HG02973 (cell line): ENCODE results near the gene SMYD1.

Experiments
- ATAC-seq: cut with Tn5 transposase; IDR thresholded peaks from one replicate; pipeline ENCODE4 v1.9.1; 2021; ENCODE audit warnings: moderate library complexity; ENCODE audit not compliant: unreplicated experiment

The SMYD1 gene

DNA sequence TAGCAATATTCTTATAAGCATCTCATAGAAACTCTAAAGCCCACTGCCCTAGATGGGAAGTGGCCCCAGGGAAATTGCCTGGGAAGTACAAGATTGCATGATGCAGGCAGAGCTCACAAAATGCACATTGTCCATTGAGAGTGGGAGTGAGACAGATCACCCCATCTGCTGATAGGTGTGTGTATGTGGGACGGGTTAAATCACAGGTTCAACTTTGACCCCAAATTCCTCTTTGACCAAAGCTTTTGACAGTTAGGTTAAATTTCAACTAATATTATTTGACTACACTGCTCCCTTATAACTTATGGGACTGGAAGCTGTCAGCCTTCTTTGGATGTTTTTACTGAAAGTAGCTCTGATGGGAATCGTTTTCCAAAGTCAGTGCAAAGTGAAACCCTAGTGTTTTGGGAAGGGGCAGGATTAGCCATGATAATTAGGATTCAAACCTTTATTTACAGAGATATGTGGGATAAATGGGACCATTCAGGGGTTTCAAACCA lies 71.6 kb downstream of the SMYD1 start:
- ATAC-seq = no peak

DNA sequence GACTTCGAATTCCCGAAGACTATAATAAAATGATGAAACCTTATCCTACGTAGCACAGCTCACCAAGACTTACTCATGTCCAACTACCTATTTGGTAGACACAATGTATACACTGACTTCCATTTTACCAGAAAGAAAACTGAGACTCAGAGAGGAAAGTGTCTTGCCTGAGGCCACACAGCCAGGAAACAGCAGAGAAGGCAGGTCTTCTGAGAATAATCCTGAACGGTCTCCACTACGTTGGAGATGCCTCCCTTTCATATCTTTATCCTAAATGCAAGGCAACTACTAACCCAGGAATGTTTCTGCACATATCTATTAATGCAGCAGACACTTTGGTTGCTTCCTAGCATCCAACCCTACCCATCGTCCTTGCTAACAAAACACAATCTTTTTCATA lies 72.2 kb downstream of the SMYD1 start:
- ATAC-seq = no peak

- no peak for ATAC-seq
These were observed 74.3 kb downstream of the SMYD1 start for GRCh38 chr2:88141952-88142351.

- ATAC-seq = no peak
These were observed 76.6 kb downstream of the SMYD1 start for GRCh38 chr2:88144271-88144670.

DNA sequence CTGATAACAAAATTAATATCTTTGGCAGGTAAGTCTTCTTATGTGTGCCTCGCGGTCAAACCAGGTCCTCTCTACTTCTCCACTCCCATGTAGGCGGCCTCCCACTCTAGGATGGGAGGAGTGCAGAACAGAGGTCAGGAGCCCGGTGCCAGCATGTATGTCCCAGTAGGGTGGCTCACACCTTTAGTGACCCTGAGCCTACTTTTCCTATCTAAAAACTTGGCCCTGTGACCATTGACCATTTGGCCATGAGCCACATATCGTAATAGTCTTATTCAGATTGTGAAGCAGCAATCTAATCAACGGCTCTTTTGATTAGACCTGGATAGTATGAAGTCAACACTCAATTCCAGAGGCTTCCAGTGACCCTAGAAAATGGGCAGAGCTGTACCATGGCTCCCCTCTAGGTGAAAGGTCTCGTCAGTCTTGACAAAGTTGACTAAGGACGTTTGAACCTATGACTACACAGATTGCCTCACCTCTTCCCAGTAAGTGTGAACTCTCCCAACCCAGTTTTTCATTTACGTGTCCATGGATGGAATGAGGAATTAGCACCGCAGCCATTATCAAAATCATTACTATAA lies 77.4 kb downstream of the SMYD1 start:
- no peak for ATAC-seq

- ATAC-seq = no peak
These were observed 79.0 kb downstream of the SMYD1 start for GRCh38 chr2:88146590-88146989.

DNA sequence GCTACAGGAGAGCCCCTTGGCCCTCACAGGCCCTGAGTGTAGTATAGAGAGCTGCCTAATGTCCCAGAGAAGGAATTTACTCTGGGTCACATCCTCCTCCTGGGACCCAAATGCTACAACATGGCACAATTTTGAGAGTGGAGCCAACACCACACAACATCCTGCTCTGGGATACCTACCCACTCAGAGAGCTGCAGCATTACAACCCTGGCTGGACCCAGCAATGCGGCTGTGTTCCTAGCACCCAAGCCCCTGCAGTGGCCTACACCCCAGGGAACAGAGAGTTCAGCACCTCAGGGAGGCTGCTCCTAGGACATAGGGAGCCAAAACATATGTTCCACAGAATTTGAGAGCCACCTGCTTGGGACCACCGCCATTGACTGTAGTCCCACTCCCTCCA lies 79.5 kb downstream of the SMYD1 start:
- no peak for ATAC-seq

DNA sequence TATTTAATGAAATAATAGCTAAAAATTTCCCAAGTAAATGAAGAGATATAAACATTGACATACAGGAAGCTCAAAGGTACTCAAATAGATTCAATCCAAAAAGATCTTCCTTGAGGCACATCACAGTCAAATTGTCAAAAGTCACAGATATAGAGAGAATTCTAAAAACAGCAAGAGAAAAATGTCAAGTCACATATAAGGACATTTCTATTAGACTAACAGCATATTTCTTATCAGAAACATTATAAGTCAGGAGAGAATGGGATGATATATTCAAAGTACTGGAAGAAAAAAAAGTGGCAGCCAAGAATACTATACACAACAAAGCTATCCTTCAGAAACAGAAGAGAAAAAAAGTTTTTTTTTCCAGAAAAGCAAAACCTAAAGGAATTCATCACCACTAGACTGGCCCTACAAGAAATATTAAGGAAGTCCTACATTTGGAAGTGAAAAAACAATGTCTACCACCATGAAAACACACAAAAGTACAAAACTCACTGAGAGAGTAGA lies 81.4 kb downstream of the SMYD1 start:
- no peak for ATAC-seq

DNA sequence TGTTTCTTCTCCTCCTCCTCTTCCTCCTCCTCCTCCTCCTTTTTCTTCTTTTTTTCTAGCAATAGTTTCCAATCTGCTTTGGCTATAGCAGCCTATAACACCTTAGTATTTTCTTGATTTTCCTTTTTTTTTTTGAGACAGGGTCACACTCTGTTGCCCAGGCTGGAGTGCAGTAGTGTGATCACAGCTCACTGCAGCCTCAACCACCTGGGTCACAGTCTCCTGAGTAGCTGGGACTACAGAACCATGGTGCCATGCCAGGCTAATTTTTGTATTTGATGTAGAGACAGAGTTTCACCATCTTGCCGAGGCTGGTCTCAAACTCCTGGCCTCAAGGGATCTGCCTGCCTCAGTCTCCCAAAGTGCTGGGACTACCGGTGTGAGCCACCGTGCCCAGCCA lies 91.9 kb downstream of the SMYD1 start:
- no peak for ATAC-seq

DNA sequence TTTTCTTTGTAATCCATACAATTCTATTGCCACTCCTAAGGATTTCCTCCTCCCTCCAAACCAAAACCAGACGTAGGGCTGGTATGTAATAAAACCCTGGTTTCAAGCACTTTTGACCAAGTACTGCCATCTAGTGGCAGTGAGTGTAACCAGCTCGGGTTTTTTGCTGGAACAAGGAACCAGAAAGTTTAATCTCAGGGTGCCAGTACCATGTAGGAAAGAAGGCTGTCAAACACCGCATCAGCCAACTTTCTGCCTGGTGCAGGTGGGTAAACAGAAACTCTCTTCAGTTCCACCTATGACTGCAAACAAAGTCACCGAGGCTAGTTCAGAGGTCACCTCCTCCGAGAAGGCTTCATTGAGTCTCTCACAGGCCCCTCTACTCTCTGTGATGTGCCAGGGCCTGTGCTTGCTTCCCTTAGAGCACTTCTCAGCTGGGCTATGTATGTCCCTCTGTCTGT lies 92.4 kb downstream of the SMYD1 start:
- ATAC-seq = peak; percentile 53

DNA sequence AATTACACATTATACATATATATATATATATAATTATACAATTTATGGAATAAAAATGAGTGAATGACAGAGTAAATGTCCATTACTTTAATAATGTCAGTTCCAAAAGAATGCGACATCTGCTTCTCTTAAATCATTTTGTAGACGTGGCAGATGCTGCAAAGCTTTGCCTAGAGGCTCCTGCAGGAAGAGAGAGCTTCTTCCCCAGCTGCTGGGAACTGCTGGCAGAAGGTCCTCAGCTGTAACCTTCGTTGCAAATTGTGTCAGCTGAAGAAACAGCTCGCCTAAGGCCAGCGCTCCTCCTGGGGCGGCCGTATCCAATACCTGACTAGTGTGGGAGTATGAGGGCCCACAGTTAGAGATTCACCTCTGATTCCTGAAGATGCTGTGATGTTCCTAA lies 92.9 kb downstream of the SMYD1 start:
- no peak for ATAC-seq

GRCh38 chr2:88161446-88162244 lies 94.0 kb downstream of the SMYD1 start:
- no peak for ATAC-seq
